ENCODE data around the gene C13orf42. TPM values are rescaled to one million over a fixed set of nuclear protein-coding genes. Genes with fewer than 3 reads are reported as not detected.

Gene C13orf42
- total and polyA plus RNA-seq, 10 of the 15 experiments (the other 5 are each of a cell fraction or from before 2014, with no cell fraction given) = not detected

DNA sequence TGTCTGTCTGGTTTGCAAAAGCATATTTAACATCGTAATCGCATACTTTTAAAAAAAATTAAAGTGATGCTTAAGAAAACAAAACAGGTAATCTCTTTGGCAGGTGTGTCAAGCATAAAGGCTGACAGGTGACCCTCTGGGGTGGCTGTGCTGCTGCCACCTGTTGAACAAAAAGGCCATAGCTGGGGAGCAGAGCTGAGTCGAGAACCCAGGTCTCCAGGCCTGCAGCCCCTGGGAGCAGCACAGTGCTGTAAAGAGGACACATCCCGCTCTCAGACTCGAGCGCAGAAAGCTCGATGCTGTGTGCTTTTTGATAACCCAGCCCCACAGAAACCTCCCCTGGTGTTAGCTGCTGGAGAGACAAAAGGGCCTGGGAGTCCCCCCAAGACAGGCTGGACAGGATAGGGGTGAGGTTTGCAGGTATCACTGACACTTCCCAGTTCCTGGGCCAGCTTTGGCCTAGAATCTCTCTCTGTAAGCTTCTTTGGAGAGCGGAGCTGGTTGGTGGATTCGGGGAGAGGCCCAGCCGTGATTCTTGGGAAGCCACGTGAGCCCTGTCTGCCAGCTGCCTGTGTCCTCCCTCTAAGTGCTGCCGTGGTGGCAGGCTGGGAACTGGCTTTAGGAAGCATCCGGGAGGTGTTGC is 66.9 kb downstream of the C13orf42 start:
- ChIA-PET RAD21 (ENCODE audit: unreplicated experiment) (interaction anchor here (2.0 kb wide), 1 partner anchor 26 kb away, joined by 4 read pairs; no protein-coding TSS in a partner anchor), SMC1A (ENCODE audit: uncharacterized antibody, unreplicated experiment) (no interaction called here), POLR2A (no interaction called here), CTCF (interaction anchor here (1.7 kb wide), 1 partner anchor 25 kb away, joined by 6 read pairs; no protein-coding TSS in a partner anchor)
- H3K4me3 ChIP-seq = no peak overlapping the region
- no peaks in the 10 kb centered on the region for H3K36me3 ChIP-seq (ENCODE audit: control insufficient read depth in 2 of 2, insufficient read depth in 2 of 2, low read length in 1 of 2)
- no peak overlapping the region for H3K27ac ChIP-seq (ENCODE audit: control insufficient read depth, insufficient read depth)
- intact Hi-C loops (cut with micrococcal nuclease; ENCODE audit: unreplicated experiment) = no loop called here
- no peak for FAIRE-seq
- H3K4me2 ChIP-seq (ENCODE audit: control insufficient read depth, insufficient read depth) = no peak overlapping the region
- H3K4me1 ChIP-seq (ENCODE audit: control insufficient read depth, insufficient read depth, low read length) = no peaks in the 10 kb centered on the region
- H3K9me3 ChIP-seq (replicated peaks; ENCODE audit: control insufficient read depth, insufficient read depth, low read length) = no peaks in the 10 kb centered on the region
- H3K27me3 ChIP-seq (replicated peaks in 1 of 2; ENCODE audit: control insufficient read depth in 2 of 2, insufficient read depth in 2 of 2, low read length in 1 of 2) = no peaks in the 10 kb centered on the region
- no TSS peak for BruUV-seq (replicated peaks)
- H4K20me1 ChIP-seq (ENCODE audit: control insufficient read depth, insufficient read depth) = no peaks in the 10 kb centered on the region
- H3K9ac ChIP-seq (ENCODE audit: control insufficient read depth, insufficient read depth, low read length) = no peak overlapping the region
- ATAC-seq = no peak
- DNase-seq (ENCODE audit: low read depth, low spot score) = no peak
- WGBS (ENCODE audit: insufficient coverage, insufficient replicate concordance, low lambda C conversion rate, missing lambda C conversion rate) = 42% methylated on average over 13 of the region's 13 CpGs
- no peaks in the 10 kb centered on the region for H3K79me2 ChIP-seq (ENCODE audit: control insufficient read depth, insufficient read depth, low read length)
- in situ Hi-C loops (cut with MboI) = no loop called here
- no peak overlapping the region for H2AFZ ChIP-seq (ENCODE audit: control insufficient read depth, low read depth, low read length)
- TF ChIP-seq, protein P1, sequence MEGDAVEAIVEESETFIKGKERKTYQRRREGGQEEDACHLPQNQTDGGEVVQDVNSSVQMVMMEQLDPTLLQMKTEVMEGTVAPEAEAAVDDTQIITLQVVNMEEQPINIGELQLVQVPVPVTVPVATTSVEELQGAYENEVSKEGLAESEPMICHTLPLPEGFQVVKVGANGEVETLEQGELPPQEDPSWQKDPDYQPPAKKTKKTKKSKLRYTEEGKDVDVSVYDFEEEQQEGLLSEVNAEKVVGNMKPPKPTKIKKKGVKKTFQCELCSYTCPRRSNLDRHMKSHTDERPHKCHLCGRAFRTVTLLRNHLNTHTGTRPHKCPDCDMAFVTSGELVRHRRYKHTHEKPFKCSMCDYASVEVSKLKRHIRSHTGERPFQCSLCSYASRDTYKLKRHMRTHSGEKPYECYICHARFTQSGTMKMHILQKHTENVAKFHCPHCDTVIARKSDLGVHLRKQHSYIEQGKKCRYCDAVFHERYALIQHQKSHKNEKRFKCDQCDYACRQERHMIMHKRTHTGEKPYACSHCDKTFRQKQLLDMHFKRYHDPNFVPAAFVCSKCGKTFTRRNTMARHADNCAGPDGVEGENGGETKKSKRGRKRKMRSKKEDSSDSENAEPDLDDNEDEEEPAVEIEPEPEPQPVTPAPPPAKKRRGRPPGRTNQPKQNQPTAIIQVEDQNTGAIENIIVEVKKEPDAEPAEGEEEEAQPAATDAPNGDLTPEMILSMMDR (IDR thresholded peaks at IDR 0.05 in 2 of 3, conservative IDR thresholded peaks at IDR 0.05 in 1 of 3; ENCODE audit: control insufficient read depth in 2 of 3, extremely low read depth in 1 of 3, insufficient read depth in 1 of 3, low read depth in 3 of 3, low read length in 3 of 3) = 0 out of 6 replicates have a peak, but pooled peaks of 2 of the 3 experiments have one; percentile 3 to 8
- TF ChIP-seq JUND (IDR thresholded peaks at IDR 0.05; ENCODE audit: low read depth, low read length) = no peak

DNA sequence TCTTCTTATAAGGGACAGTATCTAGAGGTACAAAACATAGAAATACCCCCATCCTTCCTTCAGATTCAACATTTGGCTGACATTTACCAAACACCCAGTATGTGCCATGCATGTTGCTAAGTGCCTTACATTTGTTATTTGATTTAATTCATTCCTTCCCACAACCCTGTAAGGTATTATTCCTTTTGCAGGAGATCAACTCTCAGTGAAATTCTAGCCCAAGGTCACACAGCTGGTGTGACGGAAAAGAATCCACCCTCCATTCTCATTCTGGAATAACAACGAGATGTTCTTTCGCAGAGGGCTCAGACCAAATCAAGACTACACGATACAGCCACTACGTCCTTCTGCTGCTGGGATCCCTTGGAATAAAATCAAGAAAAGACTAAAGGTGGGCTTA is 67.8 kb downstream of the C13orf42 start:
- DNase-seq (ENCODE audit: low read depth, low spot score) (no peak), FAIRE-seq (no peak), ATAC-seq (no peak)
- H3K4me2 ChIP-seq (ENCODE audit: control insufficient read depth, insufficient read depth) = no peak overlapping the region
- ChIA-PET CTCF (no interaction called here), RAD21 (ENCODE audit: unreplicated experiment) (interaction anchor here (2.0 kb wide), 1 partner anchor 26 kb away, joined by 4 read pairs; no protein-coding TSS in a partner anchor), POLR2A (no interaction called here), SMC1A (ENCODE audit: uncharacterized antibody, unreplicated experiment) (no interaction called here)
- H3K36me3 ChIP-seq (ENCODE audit: control insufficient read depth in 2 of 2, insufficient read depth in 2 of 2, low read length in 1 of 2) = no peaks in the 10 kb centered on the region
- no peaks in the 10 kb centered on the region for H3K79me2 ChIP-seq (ENCODE audit: control insufficient read depth, insufficient read depth, low read length)
- no peak overlapping the region for H2AFZ ChIP-seq (ENCODE audit: control insufficient read depth, low read depth, low read length)
- in situ Hi-C loops (cut with MboI) (no loop called here), intact Hi-C loops (cut with micrococcal nuclease; ENCODE audit: unreplicated experiment) (no loop called here)
- no peaks in the 10 kb centered on the region for H3K9me3 ChIP-seq (replicated peaks; ENCODE audit: control insufficient read depth, insufficient read depth, low read length)
- H3K27me3 ChIP-seq (replicated peaks in 1 of 2; ENCODE audit: control insufficient read depth in 2 of 2, insufficient read depth in 2 of 2, low read length in 1 of 2) = no peaks in the 10 kb centered on the region
- H3K4me3 ChIP-seq = no peak overlapping the region
- no peak overlapping the region for H3K9ac ChIP-seq (ENCODE audit: control insufficient read depth, insufficient read depth, low read length)
- H3K4me1 ChIP-seq (ENCODE audit: control insufficient read depth, insufficient read depth, low read length) = no peaks in the 10 kb centered on the region
- no peak overlapping the region for H3K27ac ChIP-seq (ENCODE audit: control insufficient read depth, insufficient read depth)
- 81% methylated on average over 5 of the region's 5 CpGs for WGBS (ENCODE audit: insufficient coverage, insufficient replicate concordance, low lambda C conversion rate, missing lambda C conversion rate)
- BruUV-seq (replicated peaks) = no TSS peak
- H4K20me1 ChIP-seq (ENCODE audit: control insufficient read depth, insufficient read depth) = no peaks in the 10 kb centered on the region
- no peak for TF ChIP-seq TCF3 (IDR thresholded peaks at IDR 0.05; ENCODE audit: borderline replicate concordance, insufficient read depth, low read depth, low read length)
- no peak for TF ChIP-seq WRNIP1 (IDR thresholded peaks at IDR 0.05; ENCODE audit: borderline replicate concordance, low read depth, low read length)
- TF ChIP-seq, protein P2, sequence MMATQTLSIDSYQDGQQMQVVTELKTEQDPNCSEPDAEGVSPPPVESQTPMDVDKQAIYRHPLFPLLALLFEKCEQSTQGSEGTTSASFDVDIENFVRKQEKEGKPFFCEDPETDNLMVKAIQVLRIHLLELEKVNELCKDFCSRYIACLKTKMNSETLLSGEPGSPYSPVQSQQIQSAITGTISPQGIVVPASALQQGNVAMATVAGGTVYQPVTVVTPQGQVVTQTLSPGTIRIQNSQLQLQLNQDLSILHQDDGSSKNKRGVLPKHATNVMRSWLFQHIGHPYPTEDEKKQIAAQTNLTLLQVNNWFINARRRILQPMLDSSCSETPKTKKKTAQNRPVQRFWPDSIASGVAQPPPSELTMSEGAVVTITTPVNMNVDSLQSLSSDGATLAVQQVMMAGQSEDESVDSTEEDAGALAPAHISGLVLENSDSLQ (IDR thresholded peaks at IDR 0.05) = no peak
- no peak for TF ChIP-seq RAD51 (IDR thresholded peaks at IDR 0.05)
- TF ChIP-seq, protein P3, sequence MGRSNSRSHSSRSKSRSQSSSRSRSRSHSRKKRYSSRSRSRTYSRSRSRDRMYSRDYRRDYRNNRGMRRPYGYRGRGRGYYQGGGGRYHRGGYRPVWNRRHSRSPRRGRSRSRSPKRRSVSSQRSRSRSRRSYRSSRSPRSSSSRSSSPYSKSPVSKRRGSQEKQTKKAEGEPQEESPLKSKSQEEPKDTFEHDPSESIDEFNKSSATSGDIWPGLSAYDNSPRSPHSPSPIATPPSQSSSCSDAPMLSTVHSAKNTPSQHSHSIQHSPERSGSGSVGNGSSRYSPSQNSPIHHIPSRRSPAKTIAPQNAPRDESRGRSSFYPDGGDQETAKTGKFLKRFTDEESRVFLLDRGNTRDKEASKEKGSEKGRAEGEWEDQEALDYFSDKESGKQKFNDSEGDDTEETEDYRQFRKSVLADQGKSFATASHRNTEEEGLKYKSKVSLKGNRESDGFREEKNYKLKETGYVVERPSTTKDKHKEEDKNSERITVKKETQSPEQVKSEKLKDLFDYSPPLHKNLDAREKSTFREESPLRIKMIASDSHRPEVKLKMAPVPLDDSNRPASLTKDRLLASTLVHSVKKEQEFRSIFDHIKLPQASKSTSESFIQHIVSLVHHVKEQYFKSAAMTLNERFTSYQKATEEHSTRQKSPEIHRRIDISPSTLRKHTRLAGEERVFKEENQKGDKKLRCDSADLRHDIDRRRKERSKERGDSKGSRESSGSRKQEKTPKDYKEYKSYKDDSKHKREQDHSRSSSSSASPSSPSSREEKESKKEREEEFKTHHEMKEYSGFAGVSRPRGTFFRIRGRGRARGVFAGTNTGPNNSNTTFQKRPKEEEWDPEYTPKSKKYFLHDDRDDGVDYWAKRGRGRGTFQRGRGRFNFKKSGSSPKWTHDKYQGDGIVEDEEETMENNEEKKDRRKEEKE (IDR thresholded peaks at IDR 0.05) = no peak
- TF ChIP-seq POU2F2 (IDR thresholded peaks at IDR 0.05; ENCODE audit: borderline replicate concordance, low read depth, low read length) = no peak
- no peak for TF ChIP-seq NR2F1 (conservative IDR thresholded peaks at IDR 0.05)
- TF ChIP-seq HDAC2 (IDR thresholded peaks at IDR 0.05) = no peak
- no peak for TF ChIP-seq ZNF384 (IDR thresholded peaks at IDR 0.05; ENCODE audit: borderline replicate concordance, low read depth, low read length)

Data from GM12878 (cell line).